Naive thymus-derived CD4-positive, alpha-beta T cell (primary cell): ENCODE measurements around the gene NBPF4. TPM values are rescaled to one million over a fixed set of nuclear protein-coding genes. Genes with fewer than 3 reads are reported as not detected.
"Not testable (repeated sequence)": the region's sequence is repeated elsewhere in the genome, so short reads cannot be mapped to it uniquely, and the experiment has no call there.

Experiments
- ATAC-seq: fragments of 150-1000 bp; cut with Tn5 transposase; 2 replicates; pipeline ENCODE4 v1.10.0; 2021; ENCODE audit warnings: mild to moderate bottlenecking, moderate library complexity
- CTCF ChIA-PET: fragments of 350-600 bp; sonication (Branson Sonifier 250); formaldehyde crosslinking; loops from one replicate; lab custom pipeline; 2021; ENCODE audit warnings: antibody characterized with exemption; lab: Charles Lee
- POLR2A ChIA-PET: fragments of 350-600 bp; sonication (Branson Sonifier 250); formaldehyde crosslinking; loops from one replicate; lab custom pipeline; 2021; ENCODE audit warnings: antibody characterized with exemption, inconsistent platforms; lab: Charles Lee
- DNase-seq, 9 donors: peaks; one replicate each; pipeline versions ENCODE4 v3.0.0 to v3.0.0-alpha.2; 2020 to 2022; ENCODE audit warnings: mixed read lengths in 1 of 9
- H3K27ac ChIP-seq: one replicate; pipeline ENCODE4 v1.7.0; 2013; ENCODE audit warnings: mild to moderate bottlenecking, low read depth, low read length, moderate library complexity
- H3K27me3 ChIP-seq, 2 donors: one replicate each; pipeline ENCODE4 v1.7.0; 2013; ENCODE audit warnings: low read length in 2 of 2, mild to moderate bottlenecking in 2 of 2, moderate library complexity in 2 of 2; ENCODE audit not compliant: control insufficient read depth in 2 of 2, insufficient read depth in 2 of 2
- H3K36me3 ChIP-seq, 3 experiments: 1 replicate in 2 of 3; 2 replicates in 1 of 3; pipeline ENCODE4 v1.7.0; 2013; ENCODE audit warnings: low read length in 3 of 3, mild to moderate bottlenecking in 3 of 3, moderate library complexity in 1 of 3; ENCODE audit not compliant: insufficient read depth in 3 of 3, control insufficient read depth in 2 of 3
- H3K4me1 ChIP-seq, 2 donors: one replicate each; pipeline ENCODE4 v1.7.0; 2013; ENCODE audit warnings: low read length in 2 of 2, mild to moderate bottlenecking in 2 of 2, moderate library complexity in 1 of 2; ENCODE audit not compliant: control insufficient read depth in 2 of 2, insufficient read depth in 2 of 2
- H3K4me3 ChIP-seq: 2 replicates; pipeline ENCODE4 v1.7.0; 2013; ENCODE audit warnings: mild to moderate bottlenecking, low read length
- H3K9me3 ChIP-seq, 3 experiments: 1 replicate in 2 of 3; 2 replicates in 1 of 3; pipeline ENCODE4 v1.7.0; 2013; ENCODE audit warnings: low read length in 3 of 3; ENCODE audit not compliant: control insufficient read depth in 2 of 3
- H3K27ac Mint-ChIP-seq, 9 donors: one replicate each; pipeline ENCODE4 v1.8.0; 2020 to 2022; ENCODE audit warnings: mixed read lengths in 9 of 9, mild to moderate bottlenecking in 8 of 9, moderate library complexity in 5 of 9, inconsistent platforms in 2 of 9
- H3K27me3 Mint-ChIP-seq, 5 donors: one replicate each; pipeline ENCODE4 v1.8.0; 2021 to 2022; ENCODE audit warnings: mixed read lengths in 5 of 5, mild to moderate bottlenecking in 1 of 5
- H3K36me3 Mint-ChIP-seq, 5 donors: one replicate each; pipeline ENCODE4 v1.8.0; 2020 to 2022; ENCODE audit warnings: mixed read lengths in 5 of 5, mild to moderate bottlenecking in 3 of 5, inconsistent platforms in 1 of 5
- H3K4me1 Mint-ChIP-seq, 7 donors: one replicate each; pipeline ENCODE4 v1.8.0; 2020 to 2022; ENCODE audit warnings: mixed read lengths in 7 of 7, mild to moderate bottlenecking in 3 of 7, inconsistent platforms in 1 of 7
- H3K4me3 Mint-ChIP-seq, 10 donors: one replicate each; pipeline ENCODE4 v1.8.0; 2020 to 2022; ENCODE audit warnings: mild to moderate bottlenecking in 10 of 10, mixed read lengths in 10 of 10, moderate library complexity in 6 of 10, inconsistent platforms in 2 of 10
- H3K9me3 Mint-ChIP-seq, 11 donors: one replicate each; pipeline ENCODE4 v1.8.0; 2020 to 2022; ENCODE audit warnings: mixed read lengths in 11 of 11, mild to moderate bottlenecking in 4 of 11, inconsistent platforms in 1 of 11, moderate library complexity in 1 of 11
- intact Hi-C, 2 donors: fragments of 100-400 bp; cut with micrococcal nuclease; formaldehyde crosslinking; loops; one replicate each; pipeline ENCODE4 v1.15.1; 2023
- polyA plus RNA-seq, 2 donors: library from polyadenylated mRNA; unstranded; fragments of 300-500 nt; fragmentation: Illumina TruSeq; gene quantifications; one replicate each; pipeline ENCODE4 v1.2.3, GENCODE V29; 2021
- total RNA-seq, 6 experiments: library from RNA in 5 of 6; stranded (reverse) in 5 of 6; gene quantifications; 1 replicate in 5 of 6; 2 replicates in 1 of 6; pipeline ENCODE4 v1.2.3 and lab custom pipeline; 2021 to 2026

The NBPF4 gene, protein sequence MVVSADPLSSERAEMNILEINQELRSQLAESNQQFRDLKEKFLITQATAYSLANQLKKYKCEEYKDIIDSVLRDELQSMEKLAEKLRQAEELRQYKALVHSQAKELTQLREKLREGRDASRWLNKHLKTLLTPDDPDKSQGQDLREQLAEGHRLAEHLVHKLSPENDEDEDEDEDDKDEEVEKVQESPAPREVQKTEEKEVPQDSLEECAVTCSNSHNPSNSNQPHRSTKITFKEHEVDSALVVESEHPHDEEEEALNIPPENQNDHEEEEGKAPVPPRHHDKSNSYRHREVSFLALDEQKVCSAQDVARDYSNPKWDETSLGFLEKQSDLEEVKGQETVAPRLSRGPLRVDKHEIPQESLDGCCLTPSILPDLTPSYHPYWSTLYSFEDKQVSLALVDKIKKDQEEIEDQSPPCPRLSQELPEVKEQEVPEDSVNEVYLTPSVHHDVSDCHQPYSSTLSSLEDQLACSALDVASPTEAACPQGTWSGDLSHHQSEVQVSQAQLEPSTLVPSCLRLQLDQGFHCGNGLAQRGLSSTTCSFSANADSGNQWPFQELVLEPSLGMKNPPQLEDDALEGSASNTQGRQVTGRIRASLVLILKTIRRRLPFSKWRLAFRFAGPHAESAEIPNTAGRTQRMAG
- total RNA-seq (under 1 TPM in 2 of 5 experiments, not detected in 3; 0.22 to 0.24 TPM), polyA plus RNA-seq (not detected), total RNA-seq (lab: John Stamatoyannopoulos, UW) (not detected)

GRCh38 chr1:108243976-108244375 is at the start of gene NBPF4:
Gene NBPF4 (minus strand): TSS chr1:108244076. CDS start chr1:108243761, 315 bp downstream.
- H3K36me3 ChIP-seq, DNase-seq, H3K4me1 Mint-ChIP-seq, CTCF ChIA-PET, H3K36me3 Mint-ChIP-seq, H3K4me3 Mint-ChIP-seq, ATAC-seq, H3K9me3 Mint-ChIP-seq, POLR2A ChIA-PET, H3K27me3 ChIP-seq, H3K4me1 ChIP-seq, H3K4me3 ChIP-seq, H3K27ac Mint-ChIP-seq, H3K27me3 Mint-ChIP-seq, H3K9me3 ChIP-seq, H3K27ac ChIP-seq, intact Hi-C loops: not testable (repeated sequence)

- DNase-seq, H3K36me3 ChIP-seq, H3K27me3 Mint-ChIP-seq, intact Hi-C loops, H3K4me3 Mint-ChIP-seq, H3K9me3 ChIP-seq, ATAC-seq, H3K4me3 ChIP-seq, POLR2A ChIA-PET, H3K27ac Mint-ChIP-seq, H3K27me3 ChIP-seq, CTCF ChIA-PET, H3K36me3 Mint-ChIP-seq, H3K9me3 Mint-ChIP-seq, H3K27ac ChIP-seq, H3K4me1 Mint-ChIP-seq, H3K4me1 ChIP-seq: not testable (repeated sequence)
Observed at GRCh38 chr1:108282528-108283257, 38.8 kb upstream of the NBPF4 start.

DNA sequence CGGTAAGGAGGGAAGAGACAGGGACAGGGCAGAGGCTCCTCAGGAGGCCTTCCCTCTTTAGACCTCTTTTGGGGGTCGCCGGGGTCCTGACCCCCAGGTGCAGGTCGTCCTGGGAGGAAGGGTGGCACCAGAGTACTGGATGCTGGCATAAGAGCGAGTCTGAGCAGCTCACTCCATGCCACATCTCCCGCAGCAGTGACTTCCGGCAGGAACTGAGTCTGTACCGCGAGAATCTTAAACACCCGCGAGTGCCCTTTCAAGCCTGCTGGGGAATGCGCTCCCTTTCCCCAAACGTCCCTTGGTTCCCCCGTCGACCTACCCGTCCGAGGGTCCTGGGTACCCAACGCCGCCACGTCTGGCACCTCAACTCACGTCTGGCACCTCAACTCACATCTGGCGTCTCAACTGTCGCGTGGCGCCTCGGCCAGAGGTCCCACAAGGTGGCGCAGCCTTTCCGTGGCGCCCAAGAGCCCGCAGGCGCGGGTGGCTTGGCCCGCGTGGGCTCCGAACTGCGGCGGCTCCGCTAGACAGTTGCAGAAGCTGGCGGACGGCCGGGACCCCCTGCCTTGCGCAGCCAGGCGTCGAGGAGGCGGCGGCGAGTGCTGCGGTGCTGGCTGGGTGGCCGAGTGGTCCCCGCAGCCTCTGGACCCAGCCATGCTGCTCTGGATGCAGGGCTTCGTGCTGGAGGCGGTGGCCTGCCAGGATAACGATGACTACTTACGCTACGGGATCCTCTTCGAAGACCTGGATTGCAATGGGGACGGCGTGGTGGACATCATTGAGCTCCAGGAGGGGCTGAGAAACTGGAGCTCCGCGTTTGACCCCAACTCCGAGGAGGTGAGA is 28.8 kb upstream of the NBPF4 start:
- H3K9me3 ChIP-seq, intact Hi-C loops, H3K4me1 ChIP-seq, H3K36me3 Mint-ChIP-seq, DNase-seq, CTCF ChIA-PET, H3K36me3 ChIP-seq, H3K9me3 Mint-ChIP-seq, H3K4me3 ChIP-seq, H3K27ac ChIP-seq, H3K4me1 Mint-ChIP-seq, H3K4me3 Mint-ChIP-seq, H3K27me3 ChIP-seq, H3K27ac Mint-ChIP-seq, POLR2A ChIA-PET, H3K27me3 Mint-ChIP-seq: not testable (repeated sequence)
- peak; percentile 90 for ATAC-seq

DNA sequence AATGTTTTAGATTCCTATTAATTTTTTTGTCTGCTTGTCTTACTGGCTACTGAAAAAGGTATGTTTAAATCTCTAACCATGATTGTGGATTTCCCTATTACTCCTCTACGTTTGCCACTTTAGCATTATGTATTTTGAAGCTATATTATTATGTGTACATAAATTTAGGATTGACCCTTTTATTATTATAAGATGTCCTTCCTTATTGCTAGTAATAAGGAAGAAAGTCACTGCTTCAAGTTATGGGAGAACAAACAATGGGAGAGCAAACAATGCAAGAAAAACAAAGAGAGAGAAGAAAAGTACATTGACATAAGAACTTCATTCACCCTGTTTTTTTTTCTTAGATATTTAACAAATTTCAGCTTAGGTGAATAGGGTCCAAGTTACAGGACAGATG is 23.2 kb upstream of the NBPF4 start:
- intact Hi-C loops, H3K4me3 ChIP-seq, H3K36me3 ChIP-seq, H3K9me3 ChIP-seq, H3K27me3 ChIP-seq, ATAC-seq, H3K27ac Mint-ChIP-seq, H3K36me3 Mint-ChIP-seq, H3K4me1 ChIP-seq, H3K27me3 Mint-ChIP-seq, H3K9me3 Mint-ChIP-seq, H3K4me1 Mint-ChIP-seq, POLR2A ChIA-PET, DNase-seq, CTCF ChIA-PET, H3K27ac ChIP-seq, H3K4me3 Mint-ChIP-seq: not testable (repeated sequence)

GRCh38 chr1:108261967-108262366 is 18.1 kb upstream of the NBPF4 start:
- H3K9me3 ChIP-seq, CTCF ChIA-PET, H3K4me3 Mint-ChIP-seq, H3K36me3 ChIP-seq, H3K4me1 ChIP-seq, H3K4me3 ChIP-seq, ATAC-seq, POLR2A ChIA-PET, H3K27me3 ChIP-seq, H3K9me3 Mint-ChIP-seq, H3K27me3 Mint-ChIP-seq, H3K36me3 Mint-ChIP-seq, DNase-seq, H3K27ac ChIP-seq, H3K27ac Mint-ChIP-seq, H3K4me1 Mint-ChIP-seq, intact Hi-C loops: not testable (repeated sequence)

- intact Hi-C loops, POLR2A ChIA-PET, H3K4me3 Mint-ChIP-seq, ATAC-seq, H3K9me3 ChIP-seq, CTCF ChIA-PET, H3K9me3 Mint-ChIP-seq, H3K27ac ChIP-seq, H3K27me3 Mint-ChIP-seq, H3K36me3 ChIP-seq, H3K4me1 ChIP-seq, H3K4me3 ChIP-seq, H3K27ac Mint-ChIP-seq, DNase-seq, H3K36me3 Mint-ChIP-seq, H3K27me3 ChIP-seq, H3K4me1 Mint-ChIP-seq: not testable (repeated sequence)
Observed at GRCh38 chr1:108261519-108261918, 17.6 kb upstream of the NBPF4 start.
